Measurements from ENCODE around the gene MACROH2A1. TPM values are rescaled to one million over a fixed set of nuclear protein-coding genes. Genes with fewer than 3 reads are reported as not detected.
A peak's percentile ranks its signal among the peaks of the same experiment; 100 is the strongest.

The MACROH2A1 gene
- total and polyA plus RNA-seq, 2 experiments from 2014 or later = 115 to 125 TPM

DNA sequence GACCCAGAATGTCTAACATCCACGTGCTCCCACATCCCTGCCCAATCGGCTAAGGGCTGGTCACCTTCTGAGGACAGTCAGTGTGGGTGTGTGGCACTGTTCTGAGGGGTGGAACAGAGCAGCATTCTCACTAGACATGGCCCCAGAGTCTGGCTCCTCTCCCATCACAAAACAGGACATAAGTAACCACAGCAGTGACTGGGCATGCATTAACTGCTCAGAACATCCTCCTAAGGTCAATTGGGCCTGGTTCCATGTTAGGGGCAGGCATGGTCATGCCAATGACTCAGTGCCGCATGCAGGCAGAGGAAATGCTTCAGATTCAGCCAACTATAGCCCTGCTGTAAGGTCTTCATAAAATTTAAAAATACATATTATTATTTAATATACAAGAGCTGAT, 12.9 kb downstream of the MACROH2A1 start:
- Histone ChIP-seq H3K9me3 (ENCODE audit: low read depth) (no peaks in the 10 kb centered on the region), H3K4me3 (no peak overlapping the region), H3K9ac (peak overlapping the region; percentile 47; the same call in 1 of the 2 replicates), H3K4me2 (ENCODE audit: unreplicated experiment) (peak overlapping the region; percentile 62), H3K9me2 (ENCODE audit: insufficient read depth) (no peaks in the 10 kb centered on the region), H3K27ac (peak overlapping the region; percentile 85), H2AFZ (no peak overlapping the region), H3K36me3 (ENCODE audit: low read depth) (peaks cover 26% of the 10 kb centered on the region), H3K4me1 (ENCODE audit: insufficient read depth) (peaks cover 46% of the 10 kb centered on the region), H4K20me1 (ENCODE audit: insufficient read depth) (no peaks in the 10 kb centered on the region), H3K27me3 (replicated peaks; ENCODE audit: insufficient read depth) (no peaks in the 10 kb centered on the region), H3K79me2 (ENCODE audit: insufficient read depth) (peaks cover 95% of the 10 kb centered on the region), H3F3A (ENCODE audit: insufficient read depth) (peaks cover 33% of the 10 kb centered on the region)
- in situ Hi-C loops (cut with MboI) = no loop called here
- 65 to 71% methylated on average over 3 of the region's 3 CpGs for whole genome bisulfite sequencing, 2 experiments (ENCODE audit: low coverage in 1 of 2, low lambda C conversion rate in 2 of 2, missing lambda C conversion rate in 2 of 2)
- DNase-seq = peak; percentile 89
- no peak for TF ChIP-seq EZH2 (IDR thresholded peaks at IDR 0.05; ENCODE audit: insufficient read depth, poor library complexity, severe bottlenecking)
- no peak for TF ChIP-seq EZH2phosphoT487 (IDR thresholded peaks at IDR 0.05; ENCODE audit: insufficient read depth, low read depth)

DNA sequence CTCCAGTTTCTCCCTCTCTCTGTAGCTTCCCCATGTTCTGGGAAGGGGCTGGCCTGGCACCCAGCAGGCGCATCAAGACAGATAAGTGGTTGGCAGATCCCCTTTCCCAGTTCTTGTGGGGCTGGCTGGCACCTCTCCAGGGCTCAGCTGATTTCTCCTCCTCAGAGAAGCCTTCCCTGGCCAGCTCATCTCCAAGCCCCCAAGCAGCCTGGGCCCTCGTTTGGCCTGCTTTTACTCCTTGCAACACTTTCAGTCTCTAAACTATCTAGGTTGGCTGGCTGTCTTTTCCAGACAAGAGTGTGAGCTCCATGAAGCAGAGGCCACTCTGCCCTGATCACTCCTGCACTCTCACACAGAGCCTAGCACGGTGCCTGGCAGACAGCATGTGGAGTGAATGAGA, 13.5 kb downstream of the MACROH2A1 start:
- peaks cover 28% of the 10 kb centered on the region for H3F3A ChIP-seq (ENCODE audit: insufficient read depth)
- H3K4me2 ChIP-seq (ENCODE audit: unreplicated experiment) = peak overlapping the region; percentile 62
- no peaks in the 10 kb centered on the region for H3K9me3 ChIP-seq (ENCODE audit: low read depth)
- no peak overlapping the region for H3K4me3 ChIP-seq
- peaks cover 41% of the 10 kb centered on the region for H3K4me1 ChIP-seq (ENCODE audit: insufficient read depth)
- H3K79me2 ChIP-seq (ENCODE audit: insufficient read depth) = peaks cover 96% of the 10 kb centered on the region
- WGBS, 2 experiments (ENCODE audit: low coverage in 1 of 2, low lambda C conversion rate in 2 of 2, missing lambda C conversion rate in 2 of 2) = 87 to 89% methylated on average over 3 of the region's 3 CpGs
- no peaks in the 10 kb centered on the region for H3K9me2 ChIP-seq (ENCODE audit: insufficient read depth)
- H2AFZ ChIP-seq = no peak overlapping the region
- H4K20me1 ChIP-seq (ENCODE audit: insufficient read depth) = no peaks in the 10 kb centered on the region
- peak overlapping the region; percentile 85 for H3K27ac ChIP-seq
- H3K9ac ChIP-seq = peak overlapping the region; percentile 32; the same call in 1 of the 2 replicates
- no peak for TF ChIP-seq EZH2 (IDR thresholded peaks at IDR 0.05; ENCODE audit: insufficient read depth, poor library complexity, severe bottlenecking)
- no peak for TF ChIP-seq EZH2phosphoT487 (IDR thresholded peaks at IDR 0.05; ENCODE audit: insufficient read depth, low read depth)
- in situ Hi-C loops (cut with MboI) = no loop called here
- H3K27me3 ChIP-seq (replicated peaks; ENCODE audit: insufficient read depth) = no peaks in the 10 kb centered on the region
- peaks cover 29% of the 10 kb centered on the region for H3K36me3 ChIP-seq (ENCODE audit: low read depth)
- no peak for DNase-seq

- in situ Hi-C loops (cut with MboI) = no loop called here
- Histone ChIP-seq H3K4me1 (ENCODE audit: insufficient read depth) (peaks cover 41% of the 10 kb centered on the region), H3K79me2 (ENCODE audit: insufficient read depth) (peaks cover 96% of the 10 kb centered on the region), H3F3A (ENCODE audit: insufficient read depth) (peaks cover 21% of the 10 kb centered on the region), H3K9me2 (ENCODE audit: insufficient read depth) (no peaks in the 10 kb centered on the region), H3K9me3 (ENCODE audit: low read depth) (no peaks in the 10 kb centered on the region), H3K27ac (no peak overlapping the region), H2AFZ (no peak overlapping the region), H3K27me3 (replicated peaks; ENCODE audit: insufficient read depth) (no peaks in the 10 kb centered on the region), H3K9ac (no peak overlapping the region), H3K4me3 (no peak overlapping the region), H4K20me1 (ENCODE audit: insufficient read depth) (no peaks in the 10 kb centered on the region), H3K4me2 (ENCODE audit: unreplicated experiment) (no peak overlapping the region), H3K36me3 (ENCODE audit: low read depth) (peaks cover 32% of the 10 kb centered on the region)
- TF ChIP-seq EZH2 (IDR thresholded peaks at IDR 0.05; ENCODE audit: insufficient read depth, poor library complexity, severe bottlenecking) (no peak), EZH2phosphoT487 (IDR thresholded peaks at IDR 0.05; ENCODE audit: insufficient read depth, low read depth) (no peak)
- DNase-seq = no peak
Observed at GRCh38 chr5:135384898-135385297, 14.1 kb downstream of the MACROH2A1 start.

GRCh38 chr5:135383803-135384495, 15.1 kb downstream of the MACROH2A1 start:
- H3K9ac ChIP-seq = no peak overlapping the region
- H3K36me3 ChIP-seq (ENCODE audit: low read depth) = peaks cover 32% of the 10 kb centered on the region
- H3K79me2 ChIP-seq (ENCODE audit: insufficient read depth) = peaks cover 95% of the 10 kb centered on the region
- no peaks in the 10 kb centered on the region for H3K27me3 ChIP-seq (replicated peaks; ENCODE audit: insufficient read depth)
- TF ChIP-seq EZH2phosphoT487 (IDR thresholded peaks at IDR 0.05; ENCODE audit: insufficient read depth, low read depth) = no peak
- no peak for TF ChIP-seq EZH2 (IDR thresholded peaks at IDR 0.05; ENCODE audit: insufficient read depth, poor library complexity, severe bottlenecking)
- peaks cover 51% of the 10 kb centered on the region for H3K4me1 ChIP-seq (ENCODE audit: insufficient read depth)
- no peak overlapping the region for H2AFZ ChIP-seq
- H3K4me2 ChIP-seq (ENCODE audit: unreplicated experiment) = no peak overlapping the region
- peak overlapping the region; percentile 25 for H3K27ac ChIP-seq
- no peaks in the 10 kb centered on the region for H4K20me1 ChIP-seq (ENCODE audit: insufficient read depth)
- peak; percentile 43 for DNase-seq
- no peaks in the 10 kb centered on the region for H3K9me3 ChIP-seq (ENCODE audit: low read depth)
- H3K9me2 ChIP-seq (ENCODE audit: insufficient read depth) = no peaks in the 10 kb centered on the region
- no peak overlapping the region for H3K4me3 ChIP-seq
- WGBS, 2 experiments (ENCODE audit: low coverage in 1 of 2, low lambda C conversion rate in 2 of 2, missing lambda C conversion rate in 2 of 2) = 63 to 77% methylated on average over 3 of the region's 3 CpGs
- peaks cover 26% of the 10 kb centered on the region for H3F3A ChIP-seq (ENCODE audit: insufficient read depth)
- in situ Hi-C loops (cut with MboI) = no loop called here
